Activated naive CD4-positive, alpha-beta T cell treated with anti-CD3 and anti-CD28 coated beads, Interleukin-2, amount 50 U/mL, for 72 hours (primary cell): ENCODE results near the gene SDHD. TPM values are rescaled to one million over a fixed set of nuclear protein-coding genes. Genes with fewer than 3 reads are reported as not detected.
"Not testable (repeated sequence)": the region's sequence is repeated elsewhere in the genome, so short reads cannot be mapped to it uniquely, and the experiment has no call there.

ENCODE experiments used
- ATAC-seq, 2 donors: fragments of 150-1000 bp; cut with Tn5 transposase; 2 replicates each; pipeline ENCODE4 v1.10.0; 2021; ENCODE audit warnings: mild to moderate bottlenecking in 2 of 2, moderate library complexity in 2 of 2
- DNase-seq, 2 donors: peaks; one replicate each; pipeline ENCODE4 v3.0.0; 2021 to 2022; ENCODE audit warnings: low spot score in 2 of 2
- H3K27ac Mint-ChIP-seq, 2 donors: one replicate each; pipeline ENCODE4 v1.8.0; 2022; ENCODE audit warnings: mild to moderate bottlenecking in 2 of 2, mixed read lengths in 2 of 2
- H3K36me3 Mint-ChIP-seq, 2 donors: one replicate each; pipeline ENCODE4 v1.8.0; 2022; ENCODE audit warnings: mixed read lengths in 2 of 2
- H3K9me3 Mint-ChIP-seq, 2 donors: one replicate each; pipeline ENCODE4 v1.8.0; 2022; ENCODE audit warnings: mixed read lengths in 2 of 2
- total RNA-seq, 2 donors: library from RNA; stranded (reverse); gene quantifications; one replicate each; pipeline ENCODE4 v1.2.3, GENCODE V29; 2022

Gene SDHD
- total RNA-seq, 2 donors from 2014 or later = 106 to 115 TPM

- H3K27ac Mint-ChIP-seq = peak overlapping the region; percentile 97 to 99
- ATAC-seq (peak; percentile 47 to 50), DNase-seq (peak; percentile 36 to 55)
- peaks cover 49 to 59% of the 10 kb centered on the region in 2 donors for H3K36me3 Mint-ChIP-seq
- no peaks in the 10 kb centered on the region for H3K9me3 Mint-ChIP-seq
Observed at GRCh38 chr11:112085822-112086421, 751 bp upstream of the SDHD start.

GRCh38 chr11:112087212-112087611 is 539 bp downstream of the SDHD start:
- Mint-ChIP-seq H3K36me3 (peaks cover 57 to 59% of the 10 kb centered on the region in 2 donors), H3K27ac (peak overlapping the region; percentile 97 to 99), H3K9me3 (no peaks in the 10 kb centered on the region)
- ATAC-seq (no peak), DNase-seq (no peak)

- H3K27ac Mint-ChIP-seq, ATAC-seq, H3K9me3 Mint-ChIP-seq, DNase-seq: not testable (repeated sequence)
- H3K36me3 Mint-ChIP-seq = peaks cover 0 to 11% of the 10 kb centered on the region in 2 donors
Observed at GRCh38 chr11:112095302-112095701, 8.6 kb downstream of the SDHD start.

GRCh38 chr11:112096194-112096593 is 9.5 kb downstream of the SDHD start:
- Mint-ChIP-seq H3K9me3 (no peaks in the 10 kb centered on the region), H3K27ac (peak overlapping the region in 1 of 2 donors; percentile 10), H3K36me3 (peaks cover 0 to 6% of the 10 kb centered on the region in 2 donors)
- ATAC-seq (no peak), DNase-seq (no peak)

- ATAC-seq (no peak), DNase-seq (no peak)
- no peaks in the 10 kb centered on the region for H3K9me3 Mint-ChIP-seq
- no peak overlapping the region for H3K27ac Mint-ChIP-seq
- no peaks in the 10 kb centered on the region for H3K36me3 Mint-ChIP-seq
Observed at GRCh38 chr11:112097734-112098528, 11.3 kb downstream of the SDHD start.

- DNase-seq = no peak
- ATAC-seq = no peak
- Mint-ChIP-seq H3K36me3 (no peaks in the 10 kb centered on the region), H3K27ac (no peak overlapping the region), H3K9me3 (no peaks in the 10 kb centered on the region)
Observed at GRCh38 chr11:112100462-112100861, 13.8 kb downstream of the SDHD start.

- ATAC-seq = no peak
- H3K36me3 Mint-ChIP-seq = no peaks in the 10 kb centered on the region
- no peak overlapping the region for H3K27ac Mint-ChIP-seq
- no peak for DNase-seq
- H3K9me3 Mint-ChIP-seq = no peaks in the 10 kb centered on the region
Observed at GRCh38 chr11:112103446-112103845, 16.8 kb downstream of the SDHD start.

- ATAC-seq = no peak
- H3K9me3 Mint-ChIP-seq = no peaks in the 10 kb centered on the region
- H3K36me3 Mint-ChIP-seq = no peaks in the 10 kb centered on the region
- DNase-seq = no peak
- no peak overlapping the region for H3K27ac Mint-ChIP-seq
Observed at GRCh38 chr11:112106070-112106469, 19.4 kb downstream of the SDHD start.

- H3K27ac Mint-ChIP-seq = no peak overlapping the region
- ATAC-seq (peak; percentile 55 to 72), DNase-seq (no peak)
- no peaks in the 10 kb centered on the region for H3K9me3 Mint-ChIP-seq
- H3K36me3 Mint-ChIP-seq = no peaks in the 10 kb centered on the region
Observed at GRCh38 chr11:112113539-112114457, 27.1 kb downstream of the SDHD start.

GRCh38 chr11:112114460-112114859 is 27.8 kb downstream of the SDHD start:
- no peaks in the 10 kb centered on the region for H3K9me3 Mint-ChIP-seq
- no peak for ATAC-seq
- no peak overlapping the region for H3K27ac Mint-ChIP-seq
- no peaks in the 10 kb centered on the region for H3K36me3 Mint-ChIP-seq
- no peak for DNase-seq

GRCh38 chr11:112115386-112115785 is 28.7 kb downstream of the SDHD start:
- no peak for ATAC-seq

GRCh38 chr11:112118176-112118575 is 31.5 kb downstream of the SDHD start:
- ATAC-seq (no peak), DNase-seq (no peak)
- H3K27ac Mint-ChIP-seq = no peak overlapping the region

More at GRCh38 chr11:112115386-112115785, 28.7 kb downstream of the SDHD start:
- Mint-ChIP-seq H3K9me3 (no peaks in the 10 kb centered on the region), H3K36me3 (no peaks in the 10 kb centered on the region), H3K27ac (no peak overlapping the region)
- no peak for DNase-seq

GRCh38 chr11:112121981-112122615 is 35.4 kb downstream of the SDHD start:
- DNase-seq (no peak), ATAC-seq (no peak)
- H3K9me3 Mint-ChIP-seq = no peaks in the 10 kb centered on the region
- no peak overlapping the region for H3K27ac Mint-ChIP-seq
- no peaks in the 10 kb centered on the region for H3K36me3 Mint-ChIP-seq

More at GRCh38 chr11:112118176-112118575, 31.5 kb downstream of the SDHD start:
- Mint-ChIP-seq H3K9me3 (no peaks in the 10 kb centered on the region), H3K36me3 (no peaks in the 10 kb centered on the region)

GRCh38 chr11:112123129-112123528 is 36.5 kb downstream of the SDHD start:
- H3K27ac Mint-ChIP-seq = no peak overlapping the region
- no peaks in the 10 kb centered on the region for H3K36me3 Mint-ChIP-seq
- no peak for DNase-seq

GRCh38 chr11:112127056-112127455 is 40.4 kb downstream of the SDHD start:
- H3K27ac Mint-ChIP-seq = no peak overlapping the region
- ATAC-seq = no peak
- no peak for DNase-seq
- no peaks in the 10 kb centered on the region for H3K9me3 Mint-ChIP-seq
- no peaks in the 10 kb centered on the region for H3K36me3 Mint-ChIP-seq

More at GRCh38 chr11:112123129-112123528, 36.5 kb downstream of the SDHD start:
- no peaks in the 10 kb centered on the region for H3K9me3 Mint-ChIP-seq
- ATAC-seq = no peak

GRCh38 chr11:112128483-112129121 is 41.9 kb downstream of the SDHD start:
- Mint-ChIP-seq H3K36me3 (no peaks in the 10 kb centered on the region), H3K27ac (no peak overlapping the region), H3K9me3 (no peaks in the 10 kb centered on the region)
- ATAC-seq (no peak), DNase-seq (no peak)
